SU-DHL-6 (cell line): ENCODE measurements around the gene FAM111A.

Experiments used
- EZH2phosphoT487 ChIP-seq: fragments of 200-600 bp; sonication (generic), shearing (Covaris generic); conservative IDR thresholded peaks from 2 replicates; pipeline ENCODE4 v1.6.1; 2018; ENCODE audit warnings: mild to moderate bottlenecking, antibody characterized with exemption, low read length, moderate library complexity, mixed read lengths
- TF ChIP-seq, protein P1 (sequence below): fragments of 200-600 bp; sonication (generic); IDR thresholded peaks from one replicate; pipeline ENCODE4 v1.5.1; 2017; ENCODE audit warnings: antibody characterized with exemption, mild to moderate bottlenecking, low read length, moderate library complexity; ENCODE audit not compliant: insufficient read depth, poor library complexity, severe bottlenecking

DNA sequence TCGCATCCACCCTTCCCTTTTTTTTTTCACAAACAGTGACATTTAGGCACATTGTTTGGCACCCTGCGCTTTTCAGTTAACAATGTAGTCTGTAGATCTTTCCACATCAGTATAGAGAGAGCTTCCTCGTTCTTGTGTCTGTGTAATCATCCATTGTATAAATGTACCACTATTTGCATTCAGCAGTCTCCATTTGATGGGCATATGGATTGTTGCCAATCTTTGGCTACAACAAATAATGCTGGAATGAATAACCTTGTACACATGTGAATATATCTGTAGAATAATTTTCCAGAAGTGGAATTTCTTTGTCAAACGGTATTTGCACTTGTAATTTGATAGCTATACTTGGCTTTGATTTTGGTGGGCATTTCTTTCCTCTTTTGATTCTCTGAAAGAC, 52.9 kb downstream of the FAM111A start:
- TF ChIP-seq, protein P1, sequence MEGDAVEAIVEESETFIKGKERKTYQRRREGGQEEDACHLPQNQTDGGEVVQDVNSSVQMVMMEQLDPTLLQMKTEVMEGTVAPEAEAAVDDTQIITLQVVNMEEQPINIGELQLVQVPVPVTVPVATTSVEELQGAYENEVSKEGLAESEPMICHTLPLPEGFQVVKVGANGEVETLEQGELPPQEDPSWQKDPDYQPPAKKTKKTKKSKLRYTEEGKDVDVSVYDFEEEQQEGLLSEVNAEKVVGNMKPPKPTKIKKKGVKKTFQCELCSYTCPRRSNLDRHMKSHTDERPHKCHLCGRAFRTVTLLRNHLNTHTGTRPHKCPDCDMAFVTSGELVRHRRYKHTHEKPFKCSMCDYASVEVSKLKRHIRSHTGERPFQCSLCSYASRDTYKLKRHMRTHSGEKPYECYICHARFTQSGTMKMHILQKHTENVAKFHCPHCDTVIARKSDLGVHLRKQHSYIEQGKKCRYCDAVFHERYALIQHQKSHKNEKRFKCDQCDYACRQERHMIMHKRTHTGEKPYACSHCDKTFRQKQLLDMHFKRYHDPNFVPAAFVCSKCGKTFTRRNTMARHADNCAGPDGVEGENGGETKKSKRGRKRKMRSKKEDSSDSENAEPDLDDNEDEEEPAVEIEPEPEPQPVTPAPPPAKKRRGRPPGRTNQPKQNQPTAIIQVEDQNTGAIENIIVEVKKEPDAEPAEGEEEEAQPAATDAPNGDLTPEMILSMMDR = no peak
- no peak for TF ChIP-seq EZH2phosphoT487
